ENCODE data around the gene CKS1B.

DNA sequence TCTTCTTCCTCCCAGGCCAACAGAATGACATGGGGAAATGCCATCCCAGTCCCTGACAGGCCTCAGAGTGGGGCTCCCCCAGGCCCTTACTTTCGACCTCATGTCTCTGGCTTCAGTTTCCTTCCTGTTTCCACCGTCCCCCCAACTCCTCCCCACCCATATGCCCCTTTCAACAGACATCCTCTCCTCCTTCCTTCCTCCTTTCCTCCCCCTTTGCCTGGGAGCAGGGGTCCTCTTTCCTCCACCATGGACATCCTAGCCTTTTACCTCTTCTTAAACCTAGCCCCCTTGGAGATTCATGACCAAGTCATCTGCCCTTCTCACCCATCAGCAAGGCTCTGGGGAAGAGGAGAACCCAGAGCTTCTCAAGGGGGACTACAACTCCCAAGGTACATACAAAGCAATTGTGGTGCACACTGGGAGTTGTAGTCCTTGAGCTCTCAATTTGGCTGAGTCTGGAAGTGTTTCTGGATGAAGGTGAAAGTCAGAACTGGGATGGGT is 32.2 kb downstream of the CKS1B start:
- TF ChIP-seq EZH2 (IDR thresholded peaks at IDR 0.05): no peak
- TF ChIP-seq POLR2AphosphoS5 (IDR thresholded peaks at IDR 0.05; ENCODE audit: borderline replicate concordance, low read depth, low read length): no peak
